ENCODE measurements around the gene NTN3. TPM values are rescaled to one million over a fixed set of nuclear protein-coding genes. Genes with fewer than 3 reads are reported as not detected.

Gene NTN3
- total RNA-seq, 1 donor from 2014 or later, result 5.4 TPM

GRCh38 chr16:2499890-2500429 lies 28.9 kb downstream of the NTN3 start:
- Mint-ChIP-seq H3K9me3 (ENCODE audit: unreplicated experiment) (peaks cover 3% of the 10 kb centered on the region), H3K27ac (ENCODE audit: unreplicated experiment) (no peak overlapping the region)

GRCh38 chr16:2500430-2500917 lies 29.4 kb downstream of the NTN3 start:
- Mint-ChIP-seq H3K4me1 (ENCODE audit: low read depth, unreplicated experiment) (peaks cover 10% of the 10 kb centered on the region), H3K36me3 (ENCODE audit: unreplicated experiment) (no peaks in the 10 kb centered on the region), H3K4me3 (ENCODE audit: unreplicated experiment) (no peak overlapping the region), H3K27me3 (ENCODE audit: unreplicated experiment) (peaks cover 6% of the 10 kb centered on the region), H3K27ac (ENCODE audit: unreplicated experiment) (no peak overlapping the region), H3K9me3 (ENCODE audit: unreplicated experiment) (peaks cover 3% of the 10 kb centered on the region)
- no peak for DNase-seq
- no peak for TF ChIP-seq CTCF (IDR thresholded peaks at IDR 0.05; ENCODE audit: partially characterized antibody, unreplicated experiment)

More at GRCh38 chr16:2499890-2500429, 28.9 kb downstream of the NTN3 start:
- Mint-ChIP-seq H3K36me3 (ENCODE audit: unreplicated experiment) (no peaks in the 10 kb centered on the region), H3K4me1 (ENCODE audit: low read depth, unreplicated experiment) (peaks cover 10% of the 10 kb centered on the region), H3K4me3 (ENCODE audit: unreplicated experiment) (no peak overlapping the region), H3K27me3 (ENCODE audit: unreplicated experiment) (peaks cover 6% of the 10 kb centered on the region)
- no peak for TF ChIP-seq CTCF (IDR thresholded peaks at IDR 0.05; ENCODE audit: partially characterized antibody, unreplicated experiment)
- DNase-seq, result no peak

GRCh38 chr16:2500918-2501750 lies 30.0 kb downstream of the NTN3 start:
- peak overlapping the region; percentile 20 for H3K4me3 Mint-ChIP-seq (ENCODE audit: unreplicated experiment)
- H3K27me3 Mint-ChIP-seq (ENCODE audit: unreplicated experiment), result peaks cover 8% of the 10 kb centered on the region
- H3K27ac Mint-ChIP-seq (ENCODE audit: unreplicated experiment), result peak overlapping the region; percentile 43
- H3K4me1 Mint-ChIP-seq (ENCODE audit: low read depth, unreplicated experiment), result peaks cover 10% of the 10 kb centered on the region
- H3K36me3 Mint-ChIP-seq (ENCODE audit: unreplicated experiment), result no peaks in the 10 kb centered on the region
- peak; percentile 95 for DNase-seq
- TF ChIP-seq CTCF (IDR thresholded peaks at IDR 0.05; ENCODE audit: partially characterized antibody, unreplicated experiment), result peak; percentile 99
- peaks cover 3% of the 10 kb centered on the region for H3K9me3 Mint-ChIP-seq (ENCODE audit: unreplicated experiment)

GRCh38 chr16:2501946-2502895 lies 31.1 kb downstream of the NTN3 start:
- H3K4me3 Mint-ChIP-seq (ENCODE audit: unreplicated experiment), result peak overlapping the region; percentile 42

More at GRCh38 chr16:2501946-2502895, 31.1 kb downstream of the NTN3 start:
- Mint-ChIP-seq H3K4me1 (ENCODE audit: low read depth, unreplicated experiment) (peaks cover 10% of the 10 kb centered on the region), H3K27ac (ENCODE audit: unreplicated experiment) (peak overlapping the region; percentile 12), H3K27me3 (ENCODE audit: unreplicated experiment) (peaks cover 8% of the 10 kb centered on the region), H3K9me3 (ENCODE audit: unreplicated experiment) (peaks cover 3% of the 10 kb centered on the region), H3K36me3 (ENCODE audit: unreplicated experiment) (no peaks in the 10 kb centered on the region)
- DNase-seq, result no peak
- no peak for TF ChIP-seq CTCF (IDR thresholded peaks at IDR 0.05; ENCODE audit: partially characterized antibody, unreplicated experiment)
